Endothelial cell of umbilical vein (primary cell): ENCODE measurements around the gene MYOZ3. TPM values are rescaled to one million over a fixed set of nuclear protein-coding genes. Genes with fewer than 3 reads are reported as not detected.

ENCODE experiments used
- BruUV-seq: library from RNA; stranded (reverse); fragments of 400-500 nt; replicated peaks from 2 replicates; lab custom pipeline; 2021; lab: Mats Ljungman, UMichigan
- CTCF ChIA-PET: fragments of 300-600, 350-600 bp; sonication (Branson Sonifier 250); formaldehyde crosslinking; loops from one replicate; lab custom pipeline; 2021; ENCODE audit warnings: antibody characterized with exemption, inconsistent platforms; lab: Charles Lee
- POLR2A ChIA-PET: fragments of 300-600, 350-600 bp; sonication (Branson Sonifier 250); formaldehyde crosslinking; loops from one replicate; lab custom pipeline; 2021; ENCODE audit warnings: antibody characterized with exemption, inconsistent platforms; lab: Charles Lee
- DNase-seq: peaks from one replicate; pipeline ENCODE4 v3.0.0-alpha.2; 2011; ENCODE audit warnings: low read depth, low spot score
- FAIRE-seq: peaks from 2 replicates; lab custom pipeline; 2011; peaks lifted over from hg19 to GRCh38; lab: Jason Lieb, UNC
- H2AFZ ChIP-seq: 2 replicates; pipeline ENCODE4 v1.6.0; 2012; ENCODE audit warnings: low read depth, low read length, control low read depth, inconsistent platforms
- H3K27ac ChIP-seq: 2 replicates; pipeline ENCODE4 v1.5.1; 2011; ENCODE audit warnings: low read depth, mild to moderate bottlenecking, control low read depth, low read length, moderate library complexity; ENCODE audit not compliant: insufficient read depth
- H3K27me3 ChIP-seq, 2 experiments: 2 replicates each; pipeline versions ENCODE4 v1.6.0 to v1.6.1; 2011; ENCODE audit warnings: low read length in 2 of 2, mixed read lengths in 1 of 2; ENCODE audit not compliant: control insufficient read depth in 2 of 2, insufficient read depth in 2 of 2
- H3K36me3 ChIP-seq, 2 experiments: 2 replicates in 1 of 2; 3 replicates in 1 of 2; pipeline ENCODE4 v1.5.1; 2011; ENCODE audit warnings: low read length in 2 of 2, mild to moderate bottlenecking in 1 of 2, moderate library complexity in 1 of 2; ENCODE audit not compliant: control insufficient read depth in 2 of 2, insufficient read depth in 2 of 2; ENCODE audit errors: extremely low read depth in 1 of 2
- H3K4me1 ChIP-seq: 3 replicates; pipeline ENCODE4 v1.5.1; 2011; ENCODE audit warnings: mild to moderate bottlenecking, low read length; ENCODE audit not compliant: control insufficient read depth, insufficient read depth; ENCODE audit errors: extremely low read depth
- H3K4me2 ChIP-seq: 2 replicates; pipeline ENCODE4 v1.6.1; 2011; ENCODE audit warnings: low read length, control low read depth, mixed read lengths; ENCODE audit not compliant: insufficient read depth
- H3K4me3 ChIP-seq, 3 experiments: fragments of 200-600 bp in 1 of 3; sonication (generic), shearing (Covaris generic) in 1 of 3; replicated peaks in 1 of 3; 2 replicates each; pipeline ENCODE4 v1.5.1; 2011 to 2016; ENCODE audit warnings: control low read depth in 3 of 3, low read length in 3 of 3, mild to moderate bottlenecking in 2 of 3, inconsistent platforms in 1 of 3, low read depth in 1 of 3, moderate library complexity in 1 of 3; ENCODE audit not compliant: insufficient read depth in 1 of 3
- H3K79me2 ChIP-seq: 2 replicates; pipeline ENCODE4 v1.6.0; 2012; ENCODE audit warnings: low read length, inconsistent platforms; ENCODE audit not compliant: control insufficient read depth, insufficient read depth
- H3K9ac ChIP-seq: replicated peaks from 2 replicates; pipeline ENCODE3; 2011; ENCODE audit warnings: low read length, control low read depth; ENCODE audit not compliant: insufficient read depth; ENCODE audit errors: extremely low read depth
- H3K9me1 ChIP-seq: replicated peaks from 3 replicates; pipeline ENCODE4 v1.6.0; 2011; ENCODE audit warnings: mild to moderate bottlenecking, low read length; ENCODE audit not compliant: control insufficient read depth, insufficient read depth; ENCODE audit errors: extremely low read depth
- H3K9me3 ChIP-seq: replicated peaks from 2 replicates; pipeline ENCODE4 v1.5.1; 2012; ENCODE audit warnings: low read length, inconsistent platforms; ENCODE audit not compliant: control insufficient read depth, insufficient read depth
- H4K20me1 ChIP-seq: replicated peaks from 2 replicates; pipeline ENCODE3; 2011; ENCODE audit warnings: mild to moderate bottlenecking, low read length; ENCODE audit not compliant: control insufficient read depth, insufficient read depth; ENCODE audit errors: extremely low read depth
- CTCF ChIP-seq, 2 donors: IDR thresholded peaks; 1 replicate in 1 of 2; 2 replicates in 1 of 2; pipeline ENCODE4 v1.5.1; 2011; ENCODE audit warnings: low read length in 2 of 2, mild to moderate bottlenecking in 2 of 2, moderate library complexity in 2 of 2, control low read depth in 1 of 2, inconsistent platforms in 1 of 2, low read depth in 1 of 2; ENCODE audit not compliant: insufficient read depth in 1 of 2; ENCODE audit errors: extremely low read depth in 1 of 2
- JUN ChIP-seq: IDR thresholded peaks from 2 replicates; pipeline ENCODE4 v1.6.1; 2011; ENCODE audit warnings: borderline replicate concordance, low read depth; ENCODE audit not compliant: insufficient read length, insufficient read depth
- MAX ChIP-seq: IDR thresholded peaks from 2 replicates; pipeline ENCODE4 v1.6.1; 2011; ENCODE audit not compliant: insufficient read depth, insufficient read length
- MYC ChIP-seq: IDR thresholded peaks from one replicate; pipeline ENCODE4 v1.6.1; 2011; ENCODE audit warnings: mild to moderate bottlenecking, low read depth, low read length
- POLR2AphosphoS5 ChIP-seq: IDR thresholded peaks from 2 replicates; pipeline ENCODE4 v1.6.1; 2012; ENCODE audit warnings: low read depth, mild to moderate bottlenecking, control low read depth, low read length, moderate library complexity; ENCODE audit not compliant: insufficient read depth
- dilution Hi-C: fragments of 300-500 bp; cut with MboI; formaldehyde crosslinking; loops from one replicate; pipeline ENCODE4 v1.15.0; 2019; ENCODE audit warnings: low sequenced_read_pairs; ENCODE audit not compliant: extremely low pct_ligation_motif_present
- intact Hi-C: fragments of 100-400 bp; cut with micrococcal nuclease; formaldehyde crosslinking; loops from one replicate; pipeline ENCODE4 v1.10.0; 2022
- polyA plus RNA-seq, 4 experiments: library from polyadenylated mRNA; depleted of rRNA in 3 of 4; stranded (reverse) in 3 of 4; unstranded in 1 of 4; fragments of >200 nt; gene quantifications; 2 replicates each; pipeline versions ENCODE4 v1.2.1 to v1.2.3, GENCODE V29; 2011 to 2012; ENCODE audit warnings: missing spikeins in 1 of 4
- total RNA-seq: library from RNA; stranded (reverse); gene quantifications from 2 replicates; pipeline ENCODE4 v1.2.3, GENCODE V29; 2021

MYOZ3 gene
- total and polyA plus RNA-seq, 2 donors (not counting 3 experiments of a cell fraction or from before 2014, with no cell fraction given) = 0.43 to 1.1 TPM

GRCh38 chr5:150625164-150625535 is 35.9 kb upstream of the MYOZ3 start:
- Histone ChIP-seq H3K9ac (peak overlapping the region; percentile 73), H3K36me3 (peaks cover 0 to 7% of the 10 kb centered on the region in 2 experiments), H4K20me1 (no peaks in the 10 kb centered on the region), H3K9me1 (no peaks in the 10 kb centered on the region), H2AFZ (peak overlapping the region; percentile 82), H3K79me2 (no peaks in the 10 kb centered on the region), H3K27me3 (no peaks in the 10 kb centered on the region), H3K4me2 (peak overlapping the region; percentile 84), H3K27ac (no peak overlapping the region), H3K9me3 (no peaks in the 10 kb centered on the region), H3K4me3 (peak overlapping the region; percentile 62 to 93 (median 70)), H3K4me1 (peaks cover 24% of the 10 kb centered on the region)
- ChIA-PET POLR2A (no interaction called here), CTCF (no interaction called here)
- TF ChIP-seq CTCF (IDR thresholded peaks at IDR 0.05; ENCODE audit: extremely low read depth in 1 of 2, insufficient read depth in 1 of 2, low read depth in 1 of 2, low read length in 2 of 2) (no peak), MYC (no peak), POLR2AphosphoS5 (no peak), JUN (no peak), MAX (no peak)
- FAIRE-seq = peak; percentile 38
- no peak for DNase-seq
- dilution Hi-C loops = no loop called here
- intact Hi-C loops = no loop called here
- BruUV-seq = no TSS peak
